Peyer's patch (tissue), 4 donors: ENCODE measurements around the gene SPAG9.

Source experiments
- CTCF ChIP-seq, 6 experiments: fragments of 450-650 bp in 4 of 6; fragments of 200-600 bp in 2 of 6; sonication (generic) in 1 of 6; IDR thresholded peaks; one replicate each; pipeline ENCODE4 v1.5.1; 2017 to 2019; ENCODE audit warnings: antibody characterized with exemption in 6 of 6, mild to moderate bottlenecking in 3 of 6, moderate library complexity in 1 of 6
- POLR2A ChIP-seq, 2 donors: fragments of 450-650 bp; IDR thresholded peaks; one replicate each; pipeline ENCODE4 v1.5.1; 2017; ENCODE audit warnings: antibody characterized with exemption in 2 of 2, mild to moderate bottlenecking in 2 of 2, moderate library complexity in 2 of 2

- peak in 1 of 6 experiments; percentile 20 for TF ChIP-seq CTCF (IDR thresholded peaks at IDR 0.05)
- peak in 1 of 2 donors; percentile 94 for TF ChIP-seq POLR2A (IDR thresholded peaks at IDR 0.05)
Observed at GRCh38 chr17:50949128-50949988, 171.3 kb downstream of the SPAG9 start.
